Mucosa of descending colon (tissue), 3 donors: Measurements from ENCODE around the gene FEM1B. TPM values are rescaled to one million over a fixed set of nuclear protein-coding genes. Genes with fewer than 3 reads are reported as not detected.

Experiments
- ATAC-seq: fragments of 200-7000 bp; cut with Tn5 transposase; one replicate; pipeline ENCODE4 v1.9.1; 2020; ENCODE audit warnings: mild to moderate bottlenecking, moderate library complexity
- DNase-seq, 3 donors: peaks; one replicate each; pipeline ENCODE4 v3.0.0-alpha.2; 2020
- H3K36me3 ChIP-seq: fragments of 200-600 bp; one replicate; pipeline ENCODE4 v1.8.0; 2021; ENCODE audit warnings: low read depth, mild to moderate bottlenecking
- H3K4me1 ChIP-seq: fragments of 200-600 bp; one replicate; pipeline ENCODE4 v1.8.0; 2021; ENCODE audit warnings: low read depth, mild to moderate bottlenecking
- H3K4me3 ChIP-seq: fragments of 200-600 bp; one replicate; pipeline ENCODE4 v1.8.0; 2021; ENCODE audit warnings: mild to moderate bottlenecking
- H3K9me3 ChIP-seq: fragments of 200-600 bp; one replicate; pipeline ENCODE4 v1.8.0; 2021; ENCODE audit warnings: mild to moderate bottlenecking
- CTCF ChIP-seq: fragments of 200-600 bp; IDR thresholded peaks from one replicate; pipeline ENCODE4 v1.8.0; 2022; ENCODE audit warnings: antibody characterized with exemption, mild to moderate bottlenecking
- intact Hi-C, 2 donors: fragments of 100-400 bp; cut with DNase I in 1 of 2; cut with micrococcal nuclease in 1 of 2; formaldehyde crosslinking; loops; one replicate each; pipeline versions ENCODE4 v1.11.0 to v1.11.1; 2022; cut with DNase I, micrococcal nuclease
- total RNA-seq, 3 donors: library from RNA; stranded (reverse); fragmentation: NEBNext Ultra II Directional in 2 of 3; extraction: Animal tissue kit (Norgen Biotek cat#: 25700) in 2 of 3; gene quantifications; one replicate each; pipeline versions ENCODE4 v1.2.1 to v1.2.4, GENCODE V29; 2021 to 2023
- donor health status: DM: no; HTN: no; CAD: no; lungs with moderate emphysema.
- donor health status: DM: no; HTN: no; CAD: no.
- donor health status: DM: no; HTN: yes; CAD: no.

The FEM1B gene
- total RNA-seq, 3 donors from 2014 or later = 50.4 to 65.3 (median 65.3) TPM

- ATAC-seq = no peak
- intact Hi-C loops = no loop called here
- peaks cover 4% of the 10 kb centered on the region for H3K36me3 ChIP-seq
- no peak for TF ChIP-seq CTCF
- peaks cover 22% of the 10 kb centered on the region for H3K4me1 ChIP-seq
- DNase-seq = no peak
- H3K9me3 ChIP-seq = no peaks in the 10 kb centered on the region
- no peak overlapping the region for H3K4me3 ChIP-seq
Observed at GRCh38 chr15:68295014-68295805, 17.7 kb downstream of the FEM1B start.

GRCh38 chr15:68298336-68298735 lies 20.8 kb downstream of the FEM1B start:
- no peaks in the 10 kb centered on the region for H3K36me3 ChIP-seq
- intact Hi-C loops = no loop called here
- TF ChIP-seq CTCF = no peak
- H3K9me3 ChIP-seq = no peaks in the 10 kb centered on the region
- ATAC-seq = no peak
- peaks cover 29% of the 10 kb centered on the region for H3K4me1 ChIP-seq
- DNase-seq = no peak
- H3K4me3 ChIP-seq = no peak overlapping the region

- DNase-seq (peak in 1 of 3 donors; percentile 41), ATAC-seq (peak; percentile 70)
- no peaks in the 10 kb centered on the region for H3K36me3 ChIP-seq
- no peaks in the 10 kb centered on the region for H3K9me3 ChIP-seq
- no peak overlapping the region for H3K4me3 ChIP-seq
- intact Hi-C loops = no loop called here
- H3K4me1 ChIP-seq = peaks cover 29% of the 10 kb centered on the region
- no peak for TF ChIP-seq CTCF
Observed at GRCh38 chr15:68298882-68299381, 21.4 kb downstream of the FEM1B start.

- DNase-seq = no peak
Observed at GRCh38 chr15:68299436-68299835, 21.9 kb downstream of the FEM1B start.

GRCh38 chr15:68300115-68300940 lies 22.8 kb downstream of the FEM1B start:
- DNase-seq = peak in 1 of 3 donors; percentile 73
- Histone ChIP-seq H3K4me1 (peaks cover 29% of the 10 kb centered on the region), H3K36me3 (no peaks in the 10 kb centered on the region), H3K4me3 (no peak overlapping the region), H3K9me3 (no peaks in the 10 kb centered on the region)
- intact Hi-C loops = no loop called here
- no peak for TF ChIP-seq CTCF
- ATAC-seq = peak; percentile 89

More at GRCh38 chr15:68299436-68299835, 21.9 kb downstream of the FEM1B start:
- Histone ChIP-seq H3K9me3 (no peaks in the 10 kb centered on the region), H3K36me3 (no peaks in the 10 kb centered on the region), H3K4me3 (no peak overlapping the region), H3K4me1 (peaks cover 29% of the 10 kb centered on the region)
- no peak for ATAC-seq
- TF ChIP-seq CTCF = no peak
- intact Hi-C loops = no loop called here
